Neural progenitor cell (in vitro differentiated cells): ENCODE data around the gene DMAP1.

Source experiments
- CTCF ChIP-seq: fragments of 200-600 bp; sonication (generic); IDR thresholded peaks from 2 replicates; pipeline ENCODE4 v1.5.1; 2017; ENCODE audit warnings: antibody characterized with exemption, mild to moderate bottlenecking
- EZH2phosphoT487 ChIP-seq: fragments of 200-600 bp; sonication (generic); IDR thresholded peaks from 2 replicates; pipeline ENCODE4 v1.6.1; 2017; ENCODE audit warnings: antibody characterized with exemption

GRCh38 chr1:44235808-44236207, 22.5 kb downstream of the DMAP1 start:
- TF ChIP-seq CTCF (no peak), EZH2phosphoT487 (no peak)
